ENCODE measurements around the gene GALNT10.
A peak's percentile ranks its signal among the peaks of the same experiment; 100 is the strongest.

GALNT10 gene

GRCh38 chr5:154205441-154206117 is 15.0 kb downstream of the GALNT10 start:
- Mint-ChIP-seq H3K36me3 (peaks cover 20 to 41% of the 10 kb centered on the region in 2 donors), H3K27ac (no peak overlapping the region), H3K4me1 (peaks cover 29 to 44% of the 10 kb centered on the region in 2 donors), H3K9me3 (no peaks in the 10 kb centered on the region), H3K4me3 (no peak overlapping the region), H3K27me3 (no peaks in the 10 kb centered on the region)
- DNase-seq (no peak), ATAC-seq (replicated peaks) (no peak)

DNA sequence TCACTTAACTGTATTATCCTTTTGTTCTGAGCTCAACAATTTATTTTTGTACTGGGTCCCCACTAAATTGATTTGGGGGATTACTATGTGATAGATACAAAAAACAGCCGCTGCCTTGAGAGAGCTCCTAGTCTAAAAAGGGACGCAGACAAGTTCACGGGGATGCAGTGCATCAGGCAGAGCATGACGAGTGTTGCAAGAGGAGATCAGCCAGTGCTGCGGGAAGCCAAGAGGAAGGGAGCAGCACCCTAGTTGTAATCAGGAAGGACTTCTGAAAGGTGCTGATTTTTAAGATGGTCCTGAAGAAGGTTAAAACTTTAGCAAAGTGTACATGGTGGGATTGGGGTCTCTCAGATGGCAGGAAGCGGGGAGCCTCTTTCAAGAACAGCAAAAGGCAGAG is 15.8 kb downstream of the GALNT10 start:
- ATAC-seq (replicated peaks), result no peak
- Mint-ChIP-seq H3K4me1 (peaks cover 33 to 38% of the 10 kb centered on the region in 2 donors), H3K4me3 (no peak overlapping the region), H3K27me3 (no peaks in the 10 kb centered on the region), H3K36me3 (peaks cover 20 to 44% of the 10 kb centered on the region in 2 donors), H3K27ac (no peak overlapping the region), H3K9me3 (no peaks in the 10 kb centered on the region)
- DNase-seq, result no peak

DNA sequence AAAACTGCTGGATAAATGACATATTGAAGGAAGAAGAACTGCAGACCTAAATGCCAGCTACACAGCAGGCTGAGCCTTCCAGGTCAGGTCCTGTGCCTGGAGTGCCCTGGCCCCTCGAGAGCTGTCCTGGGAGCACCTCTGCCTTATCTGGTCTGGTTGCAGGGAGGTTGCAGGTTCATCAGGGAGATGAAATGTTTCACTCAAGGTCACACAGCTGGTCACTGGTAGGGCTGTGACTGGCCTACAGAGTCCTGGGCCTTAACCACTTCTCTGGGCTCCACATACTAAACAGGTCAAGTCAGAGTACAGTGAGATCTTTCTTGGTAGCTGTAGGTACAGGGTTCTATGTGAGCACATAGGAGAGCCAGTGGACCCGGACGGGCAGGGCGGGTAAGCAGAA is 16.7 kb downstream of the GALNT10 start:
- no peak overlapping the region for H3K4me3 Mint-ChIP-seq
- H3K36me3 Mint-ChIP-seq, result peaks cover 20 to 46% of the 10 kb centered on the region in 2 donors
- ATAC-seq (replicated peaks), result no peak
- H3K9me3 Mint-ChIP-seq, result no peaks in the 10 kb centered on the region
- no peak overlapping the region for H3K27ac Mint-ChIP-seq
- H3K4me1 Mint-ChIP-seq, result peaks cover 34 to 43% of the 10 kb centered on the region in 2 donors
- H3K27me3 Mint-ChIP-seq, result no peaks in the 10 kb centered on the region
- no peak for DNase-seq

- H3K36me3 Mint-ChIP-seq, result peaks cover 15 to 37% of the 10 kb centered on the region in 2 donors
- H3K27ac Mint-ChIP-seq, result no peak overlapping the region
- no peaks in the 10 kb centered on the region for H3K9me3 Mint-ChIP-seq
- no peak for DNase-seq
- no peaks in the 10 kb centered on the region for H3K27me3 Mint-ChIP-seq
- ATAC-seq (replicated peaks), result no peak
- peaks cover 26 to 41% of the 10 kb centered on the region in 2 donors for H3K4me1 Mint-ChIP-seq
- H3K4me3 Mint-ChIP-seq, result no peak overlapping the region
Observed at GRCh38 chr5:154209591-154210081, 19.1 kb downstream of the GALNT10 start.

DNA sequence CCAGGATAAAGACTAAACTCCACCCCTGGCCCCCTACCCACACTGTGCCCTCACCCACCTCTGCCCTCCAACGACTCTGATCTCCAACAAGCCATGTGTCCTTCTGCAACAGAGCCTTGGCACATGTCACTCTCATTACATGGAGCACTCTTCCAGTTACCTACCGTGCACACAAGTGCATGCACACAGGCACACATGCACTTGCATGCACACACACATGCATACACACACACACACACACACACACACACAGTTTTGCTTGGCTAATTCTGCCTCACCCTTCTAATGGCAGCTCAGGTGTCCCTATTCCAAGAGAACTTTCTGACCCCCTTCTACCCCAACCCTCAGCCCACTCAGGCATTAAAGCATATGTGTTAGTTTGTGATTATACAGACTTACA is 19.6 kb downstream of the GALNT10 start:
- no peaks in the 10 kb centered on the region for H3K27me3 Mint-ChIP-seq

GRCh38 chr5:154211641-154212390 is 21.3 kb downstream of the GALNT10 start:
- Mint-ChIP-seq H3K36me3 (peaks cover 16 to 33% of the 10 kb centered on the region in 2 donors), H3K27me3 (no peaks in the 10 kb centered on the region), H3K9me3 (no peaks in the 10 kb centered on the region), H3K4me3 (no peak overlapping the region), H3K4me1 (peaks cover 31 to 44% of the 10 kb centered on the region in 2 donors), H3K27ac (peak overlapping the region; percentile 31)
- DNase-seq (peak; percentile 24), ATAC-seq (replicated peaks) (peak; percentile 88 to 90)

More for the DNA sequence above, 19.6 kb downstream of the GALNT10 start:
- no peaks in the 10 kb centered on the region for H3K9me3 Mint-ChIP-seq
- ATAC-seq (replicated peaks) (no peak), DNase-seq (no peak)
- H3K27ac Mint-ChIP-seq, result no peak overlapping the region
- H3K4me3 Mint-ChIP-seq, result no peak overlapping the region
- H3K4me1 Mint-ChIP-seq, result peaks cover 28 to 43% of the 10 kb centered on the region in 2 donors
- peaks cover 15 to 37% of the 10 kb centered on the region in 2 donors for H3K36me3 Mint-ChIP-seq

- ATAC-seq (replicated peaks) (no peak), DNase-seq (no peak)
- H3K9me3 Mint-ChIP-seq, result no peaks in the 10 kb centered on the region
- peaks cover 31 to 49% of the 10 kb centered on the region in 2 donors for H3K4me1 Mint-ChIP-seq
- no peak overlapping the region for H3K27ac Mint-ChIP-seq
- H3K4me3 Mint-ChIP-seq, result no peak overlapping the region
- no peaks in the 10 kb centered on the region for H3K27me3 Mint-ChIP-seq
- peaks cover 16 to 26% of the 10 kb centered on the region in 2 donors for H3K36me3 Mint-ChIP-seq
Observed at GRCh38 chr5:154213592-154213991, 23.1 kb downstream of the GALNT10 start.

- DNase-seq, result no peak
- peak; percentile 76 to 88 for ATAC-seq (replicated peaks)
- Mint-ChIP-seq H3K9me3 (no peaks in the 10 kb centered on the region), H3K36me3 (peaks cover 9 to 23% of the 10 kb centered on the region in 2 donors), H3K4me1 (peaks cover 34 to 49% of the 10 kb centered on the region in 2 donors), H3K27ac (peak overlapping the region; percentile 14), H3K4me3 (peak overlapping the region; percentile 10 to 29), H3K27me3 (no peaks in the 10 kb centered on the region)
Observed at GRCh38 chr5:154214371-154215106, 24.0 kb downstream of the GALNT10 start.

GRCh38 chr5:154215571-154216325 is 25.2 kb downstream of the GALNT10 start:
- no peak for DNase-seq
- no peak for ATAC-seq (replicated peaks)
- H3K27me3 Mint-ChIP-seq, result no peaks in the 10 kb centered on the region
- H3K4me1 Mint-ChIP-seq, result peaks cover 33 to 42% of the 10 kb centered on the region in 2 donors
- H3K27ac Mint-ChIP-seq, result no peak overlapping the region
- H3K9me3 Mint-ChIP-seq, result no peaks in the 10 kb centered on the region
- H3K4me3 Mint-ChIP-seq, result no peak overlapping the region
- H3K36me3 Mint-ChIP-seq, result peaks cover 13 to 24% of the 10 kb centered on the region in 2 donors

DNA sequence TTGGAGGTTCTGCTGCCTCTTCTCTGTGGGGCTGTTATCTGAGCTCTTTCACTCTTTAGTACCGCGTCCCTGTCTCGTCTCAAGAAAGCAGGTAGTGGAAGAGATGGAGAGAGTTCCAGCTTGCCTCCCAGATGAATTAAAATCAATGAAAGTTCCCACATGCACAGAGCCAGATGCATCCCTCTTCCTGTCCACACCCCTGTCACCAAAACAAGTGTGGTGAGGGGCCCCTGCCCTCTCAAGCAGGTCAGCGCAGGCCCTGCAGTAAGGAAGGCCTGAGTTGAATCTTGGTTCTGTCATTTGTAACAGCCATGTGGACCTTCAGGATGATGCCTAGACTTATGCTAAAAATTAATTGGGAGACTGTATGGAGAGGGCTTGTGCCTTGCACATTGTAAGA is 26.9 kb downstream of the GALNT10 start:
- Mint-ChIP-seq H3K27ac (no peak overlapping the region), H3K4me3 (no peak overlapping the region), H3K36me3 (peaks cover 14 to 20% of the 10 kb centered on the region in 2 donors), H3K27me3 (no peaks in the 10 kb centered on the region), H3K9me3 (no peaks in the 10 kb centered on the region), H3K4me1 (peaks cover 26 to 43% of the 10 kb centered on the region in 2 donors)
- no peak for DNase-seq
- no peak for ATAC-seq (replicated peaks)

GRCh38 chr5:154218786-154219185 is 28.3 kb downstream of the GALNT10 start:
- H3K27ac Mint-ChIP-seq, result peak overlapping the region; percentile 11

DNA sequence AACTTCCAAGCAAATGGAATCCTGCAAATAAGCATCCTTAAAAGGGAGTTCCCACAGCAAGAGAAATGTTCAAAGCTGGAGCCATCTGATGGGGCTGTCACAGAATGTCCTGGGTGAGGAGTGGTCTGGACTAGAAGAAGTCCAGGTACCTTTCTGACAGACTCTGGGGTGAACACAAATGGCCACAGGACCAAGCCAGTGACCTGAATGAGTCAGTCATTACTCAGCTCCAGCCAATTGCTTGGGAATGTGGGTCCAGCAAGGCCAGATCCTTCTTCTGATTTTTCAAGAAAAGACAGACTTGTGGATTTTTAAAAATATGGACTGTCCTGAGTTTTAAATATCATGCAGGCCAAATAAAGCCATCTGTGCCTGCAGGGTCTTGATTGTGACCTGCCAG is 30.1 kb downstream of the GALNT10 start:
- H3K27ac Mint-ChIP-seq, result no peak overlapping the region

More at GRCh38 chr5:154218786-154219185, 28.3 kb downstream of the GALNT10 start:
- Mint-ChIP-seq H3K4me1 (peaks cover 24 to 48% of the 10 kb centered on the region in 2 donors), H3K27me3 (no peaks in the 10 kb centered on the region), H3K9me3 (no peaks in the 10 kb centered on the region), H3K36me3 (peaks cover 14 to 23% of the 10 kb centered on the region in 2 donors), H3K4me3 (no peak overlapping the region)
- DNase-seq, result no peak
- ATAC-seq (replicated peaks), result no peak

GRCh38 chr5:154221371-154221896 is 30.9 kb downstream of the GALNT10 start:
- peaks cover 21 to 42% of the 10 kb centered on the region in 2 donors for H3K4me1 Mint-ChIP-seq
- peak; percentile 72 to 79 for ATAC-seq (replicated peaks)

More for the DNA sequence above, 30.1 kb downstream of the GALNT10 start:
- Mint-ChIP-seq H3K4me1 (peaks cover 21 to 42% of the 10 kb centered on the region in 2 donors), H3K36me3 (peaks cover 13 to 25% of the 10 kb centered on the region in 2 donors), H3K27me3 (no peaks in the 10 kb centered on the region), H3K4me3 (no peak overlapping the region), H3K9me3 (peaks cover 0 to under 1% of the 10 kb centered on the region in 2 donors)
- no peak for DNase-seq
- ATAC-seq (replicated peaks), result no peak

More at GRCh38 chr5:154221371-154221896, 30.9 kb downstream of the GALNT10 start:
- H3K36me3 Mint-ChIP-seq, result peaks cover 13 to 29% of the 10 kb centered on the region in 2 donors
- H3K27ac Mint-ChIP-seq, result peak overlapping the region; percentile 59
- H3K4me3 Mint-ChIP-seq, result no peak overlapping the region
- peaks cover 0 to 2% of the 10 kb centered on the region in 2 donors for H3K9me3 Mint-ChIP-seq
- DNase-seq, result no peak
- no peaks in the 10 kb centered on the region for H3K27me3 Mint-ChIP-seq

Measured in stimulated activated naive B cell treated with anti-CD40 and anti-IgM and Interleukin-4, amounts not matched to agents 10 μg/mL and 1 μg/mL and 100 μg/mL, for 72 hours (primary cell).